GM10847 (cell line): ENCODE results near the gene BICC1.

Source experiments
- POLR2A ChIP-seq: IDR thresholded peaks from 2 replicates; pipeline ENCODE4 v1.6.1; 2011; ENCODE audit not compliant: insufficient read length; ENCODE audit errors: extremely low read depth

BICC1 gene

DNA sequence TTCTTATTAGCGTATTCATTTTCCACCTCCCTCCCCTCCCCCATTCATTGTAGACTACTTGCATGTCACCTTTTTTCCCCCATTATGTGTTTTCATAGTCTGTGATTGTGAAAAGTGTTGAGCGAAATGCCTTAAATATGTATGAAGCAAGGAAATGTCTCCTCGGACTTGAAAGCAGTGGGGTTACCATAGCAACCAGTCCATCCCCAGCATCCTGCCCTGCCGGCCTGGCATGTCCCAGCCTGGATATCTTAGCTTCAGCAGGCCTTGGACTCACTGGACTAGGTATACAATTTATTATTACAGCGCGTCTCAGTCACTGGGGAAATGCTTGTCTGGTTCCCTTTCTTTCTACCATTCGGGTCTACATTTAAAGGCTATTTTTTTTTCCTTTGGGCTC is 283.6 kb downstream of the BICC1 start:
- TF ChIP-seq POLR2A: no peak

DNA sequence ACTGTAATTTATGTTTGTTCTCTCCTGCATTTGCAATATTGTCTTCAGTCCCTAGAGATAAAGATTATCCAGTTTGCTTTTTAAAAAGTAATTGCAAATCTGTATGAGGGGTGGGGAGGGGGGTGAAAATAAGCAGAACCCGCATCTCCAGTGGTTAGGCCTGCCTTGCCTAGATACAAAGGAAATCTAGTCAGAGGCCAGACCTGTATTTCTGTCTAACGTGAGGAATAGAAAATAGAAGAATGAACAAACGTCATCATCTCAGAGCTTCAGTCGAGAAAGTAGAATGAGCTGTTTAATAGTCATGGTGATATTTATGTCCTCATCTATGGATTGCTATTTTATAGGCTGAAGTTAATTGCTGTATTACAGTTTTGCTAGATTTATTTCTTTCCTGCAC is 284.2 kb downstream of the BICC1 start:
- no peak for TF ChIP-seq POLR2A

- TF ChIP-seq POLR2A: no peak
Observed at GRCh38 chr10:58797356-58797755, 284.7 kb downstream of the BICC1 start.

GRCh38 chr10:58802047-58802446 is 289.4 kb downstream of the BICC1 start:
- TF ChIP-seq POLR2A: no peak

DNA sequence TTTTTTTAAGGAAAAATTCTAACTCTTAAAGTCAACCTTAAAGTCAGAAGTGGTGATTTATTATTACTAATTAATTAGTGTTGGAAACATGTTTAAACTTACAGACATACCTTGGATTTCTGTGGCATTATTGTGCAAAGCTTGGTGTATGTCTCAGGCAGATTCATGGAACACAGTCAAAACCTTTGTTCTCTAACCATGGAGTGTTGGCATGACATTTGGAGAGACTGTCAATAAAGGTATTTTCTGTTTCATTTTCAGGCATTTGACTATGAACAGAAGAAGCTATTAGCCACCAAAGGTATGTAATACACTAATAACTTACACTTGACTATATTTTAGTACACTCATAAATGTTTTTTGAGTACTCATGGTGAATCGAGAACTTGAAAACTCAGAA is 293.7 kb downstream of the BICC1 start:
- no peak for TF ChIP-seq POLR2A

DNA sequence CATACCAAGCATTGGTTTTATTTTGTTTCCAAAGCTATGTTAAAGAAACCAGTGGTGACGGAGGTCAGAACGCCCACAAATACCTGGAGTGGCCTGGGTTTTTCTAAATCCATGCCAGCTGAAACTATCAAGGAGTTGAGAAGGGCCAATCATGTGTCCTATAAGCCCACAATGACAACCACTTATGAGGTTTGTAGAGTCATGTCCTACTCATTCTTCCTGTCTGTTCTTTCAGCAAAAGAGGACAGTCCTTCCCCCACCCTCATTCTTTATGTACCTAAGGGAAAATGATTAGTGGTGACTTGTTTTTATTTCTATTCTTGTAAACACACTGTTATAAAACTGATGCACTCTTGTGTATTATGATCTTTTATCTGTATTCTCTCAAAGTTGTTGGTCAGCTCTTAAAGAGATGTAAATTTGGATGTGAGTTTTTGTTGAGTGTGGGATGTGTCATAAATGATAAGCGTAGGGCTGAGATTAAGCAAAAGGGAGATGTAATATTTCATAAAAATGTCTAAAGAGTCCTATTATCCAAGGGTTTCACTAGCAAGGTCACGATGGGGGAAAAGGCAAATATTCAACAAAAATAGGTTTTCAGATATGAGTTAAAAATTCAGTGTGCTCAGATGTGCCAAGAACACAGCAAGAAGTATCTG is 294.4 kb downstream of the BICC1 start:
- no peak for TF ChIP-seq POLR2A

GRCh38 chr10:58807629-58808022 is 295.0 kb downstream of the BICC1 start:
- no peak for TF ChIP-seq POLR2A

- no peak for TF ChIP-seq POLR2A
Observed at GRCh38 chr10:58810751-58811150, 298.1 kb downstream of the BICC1 start.

- TF ChIP-seq POLR2A: no peak
Observed at GRCh38 chr10:58813573-58813972, 300.9 kb downstream of the BICC1 start.

DNA sequence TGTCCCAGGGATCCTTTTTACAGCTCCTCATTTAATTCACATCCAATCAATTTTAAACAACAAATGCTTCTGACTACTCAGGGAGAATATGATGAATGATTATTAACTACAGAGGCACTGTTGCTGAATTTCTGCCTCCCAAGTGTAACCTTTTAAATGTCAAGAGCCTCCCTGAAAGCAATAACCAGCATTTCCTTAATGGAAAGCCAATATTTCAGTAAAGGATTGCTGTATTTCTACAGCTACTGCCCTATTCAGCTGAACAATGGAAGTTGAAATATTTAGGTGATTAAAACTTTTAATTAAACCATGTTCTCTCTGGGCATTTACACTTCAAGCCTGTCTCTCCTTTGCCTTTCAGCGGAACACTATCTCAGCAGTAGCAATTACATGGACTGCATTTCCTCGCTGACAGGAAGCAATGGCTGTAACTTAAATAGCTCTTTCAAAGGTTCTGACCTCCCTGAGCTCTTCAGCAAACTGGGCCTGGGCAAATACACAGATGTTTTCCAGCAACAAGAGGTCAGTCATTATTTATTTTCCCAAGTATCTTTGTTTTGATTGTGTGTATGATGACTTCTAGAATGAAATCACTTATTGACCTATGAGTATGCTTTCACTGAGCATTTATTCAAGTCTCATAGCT is 304.7 kb downstream of the BICC1 start:
- TF ChIP-seq POLR2A: no peak

DNA sequence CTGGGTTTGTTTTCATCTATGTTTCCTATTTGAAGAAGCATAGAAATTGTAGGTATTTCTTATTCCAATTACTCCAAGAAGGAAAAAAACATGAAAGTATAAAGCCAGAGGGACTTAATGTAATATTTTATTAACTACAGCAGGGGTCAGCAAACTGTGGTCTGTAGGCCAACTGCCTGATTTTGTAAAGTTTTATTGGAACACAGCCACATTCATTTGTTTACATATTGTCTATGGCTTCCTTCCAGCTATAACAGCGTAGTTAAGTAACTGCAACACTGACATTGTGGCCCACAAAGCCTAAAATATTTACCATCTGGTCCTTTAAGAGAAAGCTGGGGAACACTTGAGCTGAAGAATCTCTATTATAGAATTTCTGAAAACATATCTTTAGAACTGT is 306.2 kb downstream of the BICC1 start:
- no peak for TF ChIP-seq POLR2A

GRCh38 chr10:58820386-58820785 is 307.7 kb downstream of the BICC1 start:
- TF ChIP-seq POLR2A: no peak

- TF ChIP-seq POLR2A: no peak
Observed at GRCh38 chr10:58820861-58821751, 308.4 kb downstream of the BICC1 start.

DNA sequence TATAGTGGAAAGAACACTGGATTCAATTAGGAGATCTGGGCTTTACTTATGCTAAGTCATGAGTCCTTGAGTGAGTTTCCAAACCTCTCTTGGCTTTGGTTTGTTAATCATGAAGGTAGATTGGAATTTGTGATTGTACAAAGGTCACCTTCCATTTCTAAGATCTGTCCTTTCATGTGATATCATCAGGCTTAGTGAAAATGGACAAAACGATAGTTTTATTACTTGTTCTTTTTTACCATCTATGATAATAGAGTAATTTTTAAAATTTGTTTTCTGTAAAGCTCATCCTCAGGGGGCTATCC is 309.0 kb downstream of the BICC1 start:
- TF ChIP-seq POLR2A: no peak

GRCh38 chr10:58823983-58824382 is 311.3 kb downstream of the BICC1 start:
- no peak for TF ChIP-seq POLR2A

- TF ChIP-seq POLR2A: no peak
Observed at GRCh38 chr10:58824396-58824795, 311.7 kb downstream of the BICC1 start.
